ENCODE measurements around the gene DNMT3L.

- no peak for TF ChIP-seq CTCF (conservative IDR thresholded peaks at IDR 0.05)
- no peak for TF ChIP-seq ZFX (IDR thresholded peaks at IDR 0.05)
These were observed 42.4 kb upstream of the DNMT3L start for GRCh38 chr21:44304011-44304616.

Data from C4-2B (cell line).